NB4 (cell line): ENCODE data around the gene PNPLA2.

ENCODE experiments used
- DNase-seq: peaks from one replicate; pipeline ENCODE4 v3.0.0; 2010; ENCODE audit warnings: low read depth
- H3K4me3 ChIP-seq: one replicate; pipeline ENCODE4 v1.5.1; 2011; ENCODE audit warnings: mild to moderate bottlenecking, low read depth, low read length, moderate library complexity
- CTCF ChIP-seq: IDR thresholded peaks from one replicate; pipeline ENCODE4 v1.5.1; 2012; ENCODE audit warnings: low read depth, low read length
- MAX ChIP-seq: IDR thresholded peaks from 2 replicates; pipeline ENCODE4 v1.6.1; 2011; ENCODE audit warnings: low read depth, low read length
- MYC ChIP-seq: IDR thresholded peaks from 2 replicates; pipeline ENCODE4 v1.6.1; 2011; ENCODE audit warnings: low read depth, low read length
- POLR2A ChIP-seq: IDR thresholded peaks from 2 replicates; pipeline ENCODE4 v1.6.1; 2011; ENCODE audit warnings: mild to moderate bottlenecking; ENCODE audit not compliant: insufficient read length; ENCODE audit errors: extremely low read depth

PNPLA2 gene

GRCh38 chr11:776561-777287 lies 42.0 kb upstream of the PNPLA2 start:
- H3K4me3 ChIP-seq, result peak overlapping the region; percentile 73
- TF ChIP-seq MYC (no peak), MAX (peak; percentile 38)
- peak; percentile 68 for DNase-seq

GRCh38 chr11:777288-778255 lies 41.1 kb upstream of the PNPLA2 start, which contains the start of gene GATD1:
Gene GATD1 (minus strand): TSS chr11:777487. CDS start chr11:777462, 25 bp downstream.
- peak; percentile 88 for DNase-seq

DNA sequence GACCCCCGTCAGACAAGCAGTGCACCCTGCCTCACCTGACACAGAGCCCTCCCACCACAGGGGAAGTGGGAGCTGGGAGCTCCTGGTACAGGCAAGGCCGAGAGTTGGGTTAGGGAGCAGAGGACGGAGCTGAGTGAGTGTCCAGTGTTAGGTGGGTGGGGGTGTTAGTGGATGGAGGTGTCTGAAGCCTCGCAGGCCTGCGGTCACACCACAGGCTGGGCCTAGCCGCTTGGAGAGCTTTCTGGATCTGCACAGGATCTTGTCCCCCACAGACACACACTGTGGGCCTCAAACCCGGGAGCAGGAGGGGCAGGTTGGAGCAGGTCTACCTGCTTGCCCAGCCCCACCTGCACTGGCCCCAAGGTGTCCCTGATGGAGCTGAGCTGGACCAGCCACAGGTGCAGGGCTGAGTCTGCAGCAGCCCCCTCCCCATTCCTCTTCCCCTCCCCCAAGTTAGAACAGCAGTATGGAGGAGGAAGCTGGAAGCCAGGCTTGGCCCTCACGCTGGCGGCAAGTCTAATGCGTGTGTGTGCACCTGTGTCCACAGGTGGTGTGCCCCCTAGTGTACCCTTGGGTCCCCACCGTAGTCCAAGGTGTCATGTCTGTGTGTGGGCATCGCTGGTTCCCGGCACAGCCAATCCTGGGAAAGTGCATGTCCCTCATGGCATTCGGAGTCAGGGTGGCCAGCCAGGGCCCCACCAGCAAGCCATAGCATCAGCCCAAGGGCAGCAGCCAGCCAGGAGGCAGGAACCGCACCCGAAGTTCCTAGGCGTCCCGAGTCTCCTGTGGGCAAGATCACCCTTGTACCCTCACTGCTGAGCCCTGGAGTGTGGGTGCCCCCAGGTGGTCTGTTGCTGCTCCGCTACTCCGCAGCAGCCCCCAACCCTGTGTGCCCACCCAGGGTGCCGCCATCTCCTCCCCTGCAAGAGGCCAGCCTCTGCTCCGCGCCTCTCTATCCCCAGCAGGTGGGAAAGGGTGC lies 39.4 kb upstream of the PNPLA2 start:
- DNase-seq, result no peak
- H3K4me3 ChIP-seq, result no peak overlapping the region
- no peak for TF ChIP-seq MYC
- TF ChIP-seq MAX, result no peak
- no peak for TF ChIP-seq CTCF
- no peak for TF ChIP-seq POLR2A

More at GRCh38 chr11:777288-778255, 41.1 kb upstream of the PNPLA2 start, which contains the start of gene GATD1:
- TF ChIP-seq MAX, result peak; percentile 92
- peak; percentile 89 for TF ChIP-seq POLR2A
- peak; percentile 75 for TF ChIP-seq MYC
- no peak for TF ChIP-seq CTCF
- H3K4me3 ChIP-seq, result peak within 1 kb of the TSS; percentile 73

- no peak for TF ChIP-seq MAX
- TF ChIP-seq POLR2A, result no peak
- no peak for TF ChIP-seq MYC
- no peak for TF ChIP-seq CTCF
- H3K4me3 ChIP-seq, result no peak overlapping the region
- no peak for DNase-seq
Observed at GRCh38 chr11:779955-780532, 38.7 kb upstream of the PNPLA2 start.

- H3K4me3 ChIP-seq, result no peak overlapping the region
- DNase-seq, result no peak
- no peak for TF ChIP-seq MAX
- TF ChIP-seq MYC, result no peak
- no peak for TF ChIP-seq CTCF
- no peak for TF ChIP-seq POLR2A
Observed at GRCh38 chr11:782264-783174, 36.2 kb upstream of the PNPLA2 start.
